ENCODE results near the gene DCBLD1. TPM values are rescaled to one million over a fixed set of nuclear protein-coding genes. Genes with fewer than 3 reads are reported as not detected.

DCBLD1 gene
- polyA plus RNA-seq, 2 donors, result 3.8 TPM

GRCh38 chr6:117494694-117495318, 12.3 kb downstream of the DCBLD1 start:
- 65 to 69% methylated on average over 3 of the region's 3 CpGs for WGBS, 2 donors
- Histone ChIP-seq H3K36me3 (ENCODE audit: control insufficient read depth in 2 of 2, insufficient read depth in 2 of 2, low read length in 1 of 2) (no peaks in the 10 kb centered on the region), H3K27ac (ENCODE audit: low read depth in 2 of 2, low read length in 1 of 2) (peak overlapping the region in 1 of 2 donors; percentile 13), H3K27me3 (ENCODE audit: control insufficient read depth in 1 of 2, insufficient read depth in 2 of 2, low read length in 2 of 2) (no peaks in the 10 kb centered on the region), H3K4me1 (ENCODE audit: control insufficient read depth in 2 of 2, insufficient read depth in 2 of 2, low read length in 1 of 2) (no peaks in the 10 kb centered on the region), H3K4me3 (ENCODE audit: low read depth in 1 of 2, low read length in 2 of 2) (no peak overlapping the region), H3K9me3 (ENCODE audit: control insufficient read depth in 2 of 2, insufficient read depth in 1 of 2, low read depth in 1 of 2, low read length in 1 of 2) (no peaks in the 10 kb centered on the region)

- Histone ChIP-seq H3K4me1 (ENCODE audit: control insufficient read depth in 2 of 2, insufficient read depth in 2 of 2, low read length in 1 of 2) (no peaks in the 10 kb centered on the region), H3K9me3 (ENCODE audit: control insufficient read depth in 2 of 2, insufficient read depth in 1 of 2, low read depth in 1 of 2, low read length in 1 of 2) (no peaks in the 10 kb centered on the region), H3K36me3 (ENCODE audit: control insufficient read depth in 2 of 2, insufficient read depth in 2 of 2, low read length in 1 of 2) (no peaks in the 10 kb centered on the region), H3K27me3 (ENCODE audit: control insufficient read depth in 1 of 2, insufficient read depth in 2 of 2, low read length in 2 of 2) (no peaks in the 10 kb centered on the region), H3K27ac (ENCODE audit: low read depth in 2 of 2, low read length in 1 of 2) (no peak overlapping the region), H3K4me3 (ENCODE audit: low read depth in 1 of 2, low read length in 2 of 2) (no peak overlapping the region)
Measured at GRCh38 chr6:117495425-117495824, 13.0 kb downstream of the DCBLD1 start.

- Histone ChIP-seq H3K27me3 (ENCODE audit: control insufficient read depth in 1 of 2, insufficient read depth in 2 of 2, low read length in 2 of 2) (no peaks in the 10 kb centered on the region), H3K27ac (ENCODE audit: low read depth in 2 of 2, low read length in 1 of 2) (no peak overlapping the region), H3K4me1 (ENCODE audit: control insufficient read depth in 2 of 2, insufficient read depth in 2 of 2, low read length in 1 of 2) (no peaks in the 10 kb centered on the region), H3K4me3 (ENCODE audit: low read depth in 1 of 2, low read length in 2 of 2) (no peak overlapping the region), H3K9me3 (ENCODE audit: control insufficient read depth in 2 of 2, insufficient read depth in 1 of 2, low read depth in 1 of 2, low read length in 1 of 2) (no peaks in the 10 kb centered on the region), H3K36me3 (ENCODE audit: control insufficient read depth in 2 of 2, insufficient read depth in 2 of 2, low read length in 1 of 2) (no peaks in the 10 kb centered on the region)
- WGBS, 2 donors, result 79 to 80% methylated on average over 2 of the region's 2 CpGs
Measured at GRCh38 chr6:117495869-117496268, 13.4 kb downstream of the DCBLD1 start.

- H3K27me3 ChIP-seq (ENCODE audit: control insufficient read depth in 1 of 2, insufficient read depth in 2 of 2, low read length in 2 of 2), result no peaks in the 10 kb centered on the region
- WGBS, 2 donors, result 66 to 91% methylated on average over 1 of the region's 1 CpG
- H3K4me1 ChIP-seq (ENCODE audit: control insufficient read depth in 2 of 2, insufficient read depth in 2 of 2, low read length in 1 of 2), result no peaks in the 10 kb centered on the region
- no peaks in the 10 kb centered on the region for H3K9me3 ChIP-seq (ENCODE audit: control insufficient read depth in 2 of 2, insufficient read depth in 1 of 2, low read depth in 1 of 2, low read length in 1 of 2)
- no peak overlapping the region for H3K4me3 ChIP-seq (ENCODE audit: low read depth in 1 of 2, low read length in 2 of 2)
- H3K36me3 ChIP-seq (ENCODE audit: control insufficient read depth in 2 of 2, insufficient read depth in 2 of 2, low read length in 1 of 2), result no peaks in the 10 kb centered on the region
- no peak overlapping the region for H3K27ac ChIP-seq (ENCODE audit: low read depth in 2 of 2, low read length in 1 of 2)
Measured at GRCh38 chr6:117496383-117496990, 14.0 kb downstream of the DCBLD1 start.

- no peaks in the 10 kb centered on the region for H3K4me1 ChIP-seq (ENCODE audit: control insufficient read depth in 2 of 2, insufficient read depth in 2 of 2, low read length in 1 of 2)
- 41 to 58% methylated on average over 1 of the region's 1 CpG for WGBS, 2 donors
Measured at GRCh38 chr6:117497237-117497636, 14.8 kb downstream of the DCBLD1 start.

GRCh38 chr6:117498159-117498558, 15.7 kb downstream of the DCBLD1 start:
- Histone ChIP-seq H3K27ac (ENCODE audit: low read depth in 2 of 2, low read length in 1 of 2) (no peak overlapping the region), H3K9me3 (ENCODE audit: control insufficient read depth in 2 of 2, insufficient read depth in 1 of 2, low read depth in 1 of 2, low read length in 1 of 2) (no peaks in the 10 kb centered on the region), H3K36me3 (ENCODE audit: control insufficient read depth in 2 of 2, insufficient read depth in 2 of 2, low read length in 1 of 2) (no peaks in the 10 kb centered on the region), H3K27me3 (ENCODE audit: control insufficient read depth in 1 of 2, insufficient read depth in 2 of 2, low read length in 2 of 2) (no peaks in the 10 kb centered on the region), H3K4me3 (ENCODE audit: low read depth in 1 of 2, low read length in 2 of 2) (no peak overlapping the region), H3K4me1 (ENCODE audit: control insufficient read depth in 2 of 2, insufficient read depth in 2 of 2, low read length in 1 of 2) (no peaks in the 10 kb centered on the region)
- WGBS, 2 donors, result 24 to 45% methylated on average over 2 of the region's 2 CpGs

More at GRCh38 chr6:117497237-117497636, 14.8 kb downstream of the DCBLD1 start:
- Histone ChIP-seq H3K27me3 (ENCODE audit: control insufficient read depth in 1 of 2, insufficient read depth in 2 of 2, low read length in 2 of 2) (no peaks in the 10 kb centered on the region), H3K27ac (ENCODE audit: low read depth in 2 of 2, low read length in 1 of 2) (no peak overlapping the region), H3K36me3 (ENCODE audit: control insufficient read depth in 2 of 2, insufficient read depth in 2 of 2, low read length in 1 of 2) (no peaks in the 10 kb centered on the region), H3K9me3 (ENCODE audit: control insufficient read depth in 2 of 2, insufficient read depth in 1 of 2, low read depth in 1 of 2, low read length in 1 of 2) (no peaks in the 10 kb centered on the region), H3K4me3 (ENCODE audit: low read depth in 1 of 2, low read length in 2 of 2) (no peak overlapping the region)

GRCh38 chr6:117501722-117502121, 19.2 kb downstream of the DCBLD1 start:
- 74 to 88% methylated on average over 2 of the region's 2 CpGs for WGBS, 2 donors
- Histone ChIP-seq H3K4me3 (ENCODE audit: low read depth in 1 of 2, low read length in 2 of 2) (no peak overlapping the region), H3K9me3 (ENCODE audit: control insufficient read depth in 2 of 2, insufficient read depth in 1 of 2, low read depth in 1 of 2, low read length in 1 of 2) (no peaks in the 10 kb centered on the region), H3K27me3 (ENCODE audit: control insufficient read depth in 1 of 2, insufficient read depth in 2 of 2, low read length in 2 of 2) (no peaks in the 10 kb centered on the region), H3K27ac (ENCODE audit: low read depth in 2 of 2, low read length in 1 of 2) (no peak overlapping the region), H3K4me1 (ENCODE audit: control insufficient read depth in 2 of 2, insufficient read depth in 2 of 2, low read length in 1 of 2) (peaks cover 0 to 2% of the 10 kb centered on the region in 2 donors), H3K36me3 (ENCODE audit: control insufficient read depth in 2 of 2, insufficient read depth in 2 of 2, low read length in 1 of 2) (peaks cover 0 to 2% of the 10 kb centered on the region in 2 donors)

- Histone ChIP-seq H3K9me3 (ENCODE audit: control insufficient read depth in 2 of 2, insufficient read depth in 1 of 2, low read depth in 1 of 2, low read length in 1 of 2) (no peaks in the 10 kb centered on the region), H3K27me3 (ENCODE audit: control insufficient read depth in 1 of 2, insufficient read depth in 2 of 2, low read length in 2 of 2) (no peaks in the 10 kb centered on the region), H3K4me1 (ENCODE audit: control insufficient read depth in 2 of 2, insufficient read depth in 2 of 2, low read length in 1 of 2) (peaks cover 0 to 2% of the 10 kb centered on the region in 2 donors), H3K27ac (ENCODE audit: low read depth in 2 of 2, low read length in 1 of 2) (no peak overlapping the region), H3K36me3 (ENCODE audit: control insufficient read depth in 2 of 2, insufficient read depth in 2 of 2, low read length in 1 of 2) (peaks cover 0 to 2% of the 10 kb centered on the region in 2 donors), H3K4me3 (ENCODE audit: low read depth in 1 of 2, low read length in 2 of 2) (no peak overlapping the region)
- WGBS, 2 donors, result 90 to 94% methylated on average over 1 of the region's 1 CpG
Measured at GRCh38 chr6:117502580-117502979, 20.1 kb downstream of the DCBLD1 start.

GRCh38 chr6:117503211-117503610, 20.7 kb downstream of the DCBLD1 start:
- H3K9me3 ChIP-seq (ENCODE audit: control insufficient read depth in 2 of 2, insufficient read depth in 1 of 2, low read depth in 1 of 2, low read length in 1 of 2), result no peaks in the 10 kb centered on the region
- WGBS, 2 donors, result 36 to 44% methylated on average over 2 of the region's 2 CpGs
- H3K4me3 ChIP-seq (ENCODE audit: low read depth in 1 of 2, low read length in 2 of 2), result no peak overlapping the region
- H3K4me1 ChIP-seq (ENCODE audit: control insufficient read depth in 2 of 2, insufficient read depth in 2 of 2, low read length in 1 of 2), result peaks cover 0 to 2% of the 10 kb centered on the region in 2 donors
- H3K36me3 ChIP-seq (ENCODE audit: control insufficient read depth in 2 of 2, insufficient read depth in 2 of 2, low read length in 1 of 2), result peaks cover 0 to 2% of the 10 kb centered on the region in 2 donors
- H3K27ac ChIP-seq (ENCODE audit: low read depth in 2 of 2, low read length in 1 of 2), result no peak overlapping the region
- no peaks in the 10 kb centered on the region for H3K27me3 ChIP-seq (ENCODE audit: control insufficient read depth in 1 of 2, insufficient read depth in 2 of 2, low read length in 2 of 2)

Measured in esophagus (tissue), 2 donors.